H1 (cell line): Measurements from ENCODE around the gene TREM1. TPM values are rescaled to one million over a fixed set of nuclear protein-coding genes. Genes with fewer than 3 reads are reported as not detected.

Experiments used
- CBX8 ChIP-seq: fragments of 300-800, 300-1000 bp; sonication (generic); IDR thresholded peaks from 2 replicates; pipeline ENCODE4 v1.7.1; 2016; ENCODE audit warnings: low read depth, low read length, borderline replicate concordance
- EZH2 ChIP-seq: fragments of 200-600 bp; sonication (generic); IDR thresholded peaks from 2 replicates; pipeline ENCODE4 v1.7.1; 2012; ENCODE audit warnings: low read depth, mild to moderate bottlenecking, moderate library complexity, low read length, inconsistent platforms; ENCODE audit not compliant: severe bottlenecking
- GABPA ChIP-seq: IDR thresholded peaks from 2 replicates; pipeline ENCODE4 v1.6.1; 2011; ENCODE audit warnings: mild to moderate bottlenecking, low read length, moderate library complexity, borderline replicate concordance; ENCODE audit not compliant: insufficient read depth
- SAP30 ChIP-seq: fragments of 300-600 bp; sonication (generic); IDR thresholded peaks from 2 replicates; pipeline ENCODE4 v1.7.1; 2012; ENCODE audit warnings: low read length, moderate library complexity, mild to moderate bottlenecking, inconsistent platforms; ENCODE audit not compliant: insufficient read depth, insufficient replicate concordance
- TCF12 ChIP-seq: IDR thresholded peaks from 2 replicates; pipeline ENCODE4 v1.6.1; 2011; ENCODE audit warnings: low read depth, mild to moderate bottlenecking, low read length
- polyA plus RNA-seq, 7 experiments: library from polyadenylated mRNA; depleted of rRNA in 3 of 7; stranded (reverse) in 5 of 7; unstranded in 2 of 7; fragments of >200 nt in 5 of 7; fragments of 200-250 nt in 2 of 7; gene quantifications; 1 replicate in 5 of 7; 2 replicates in 1 of 7; 4 replicates in 1 of 7; pipeline versions ENCODE4 v1.2.1 to v1.2.3, GENCODE V29; 2011 to 2013; ENCODE audit warnings: missing spikeins in 2 of 7, mixed read lengths in 2 of 7
- total RNA-seq: library from RNA; stranded (reverse); fragmentation: NEBNext Ultra II Directional; extraction: Animal tissue kit (Norgen Biotek cat#: 25700); gene quantifications from 2 replicates; pipeline ENCODE4 v1.2.1, GENCODE V29; 2021
- TF ChIP-seq, protein P1 (sequence below): fragments of 300-600 bp; sonication (generic); IDR thresholded peaks from 2 replicates; pipeline ENCODE4 v1.7.1; 2012; ENCODE audit warnings: low read length, moderate library complexity, mild to moderate bottlenecking, inconsistent platforms; ENCODE audit not compliant: insufficient replicate concordance
- TF ChIP-seq, protein P2 (sequence below), 3 experiments: IDR thresholded peaks; 1 replicate in 2 of 3; 2 replicates in 1 of 3; pipeline versions ENCODE4 v1.5.1 to v1.6.1; 2011; ENCODE audit warnings: low read length in 3 of 3, mild to moderate bottlenecking in 3 of 3, inconsistent platforms in 2 of 3, low read depth in 1 of 3, moderate library complexity in 1 of 3; ENCODE audit not compliant: insufficient read depth in 1 of 3; ENCODE audit errors: control extremely low read depth in 1 of 3

The TREM1 gene
- total and polyA plus RNA-seq, 2 of the 8 experiments (the other 6 are each of a cell fraction or from before 2014, with no cell fraction given) = not detected

DNA sequence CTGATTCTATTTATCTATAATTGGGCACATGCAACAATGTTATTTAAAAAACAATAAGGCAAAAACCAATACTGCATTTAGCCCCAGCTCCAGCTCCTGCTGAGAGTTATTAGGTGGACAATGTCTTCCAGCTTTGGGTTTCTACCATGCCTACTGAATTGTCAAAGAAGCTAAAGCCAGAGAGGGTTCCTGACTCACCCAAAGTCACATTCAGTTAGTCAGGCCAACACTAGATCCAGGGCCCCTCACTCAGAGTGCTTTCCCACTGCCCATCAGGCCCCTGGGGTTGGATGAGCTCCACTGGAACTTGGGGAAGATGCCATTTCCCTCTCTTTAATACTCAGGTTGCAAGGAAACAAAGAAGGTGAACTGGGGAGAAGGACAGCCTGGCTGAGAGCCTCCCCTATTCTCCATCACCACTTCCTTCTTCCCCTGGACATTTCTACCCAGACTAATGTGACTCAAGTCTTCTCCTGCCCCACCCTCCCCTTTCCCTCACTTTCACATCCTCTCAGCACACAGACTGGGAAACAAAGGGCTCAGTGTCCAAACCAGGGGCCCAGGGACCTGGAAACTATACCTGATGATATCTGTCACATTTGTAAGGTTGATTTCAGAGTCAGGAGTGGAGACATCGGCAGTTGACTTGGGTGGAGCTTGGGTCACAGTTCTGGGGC is 6.0 kb downstream of the TREM1 start (continued):
- TF ChIP-seq, protein P1, sequence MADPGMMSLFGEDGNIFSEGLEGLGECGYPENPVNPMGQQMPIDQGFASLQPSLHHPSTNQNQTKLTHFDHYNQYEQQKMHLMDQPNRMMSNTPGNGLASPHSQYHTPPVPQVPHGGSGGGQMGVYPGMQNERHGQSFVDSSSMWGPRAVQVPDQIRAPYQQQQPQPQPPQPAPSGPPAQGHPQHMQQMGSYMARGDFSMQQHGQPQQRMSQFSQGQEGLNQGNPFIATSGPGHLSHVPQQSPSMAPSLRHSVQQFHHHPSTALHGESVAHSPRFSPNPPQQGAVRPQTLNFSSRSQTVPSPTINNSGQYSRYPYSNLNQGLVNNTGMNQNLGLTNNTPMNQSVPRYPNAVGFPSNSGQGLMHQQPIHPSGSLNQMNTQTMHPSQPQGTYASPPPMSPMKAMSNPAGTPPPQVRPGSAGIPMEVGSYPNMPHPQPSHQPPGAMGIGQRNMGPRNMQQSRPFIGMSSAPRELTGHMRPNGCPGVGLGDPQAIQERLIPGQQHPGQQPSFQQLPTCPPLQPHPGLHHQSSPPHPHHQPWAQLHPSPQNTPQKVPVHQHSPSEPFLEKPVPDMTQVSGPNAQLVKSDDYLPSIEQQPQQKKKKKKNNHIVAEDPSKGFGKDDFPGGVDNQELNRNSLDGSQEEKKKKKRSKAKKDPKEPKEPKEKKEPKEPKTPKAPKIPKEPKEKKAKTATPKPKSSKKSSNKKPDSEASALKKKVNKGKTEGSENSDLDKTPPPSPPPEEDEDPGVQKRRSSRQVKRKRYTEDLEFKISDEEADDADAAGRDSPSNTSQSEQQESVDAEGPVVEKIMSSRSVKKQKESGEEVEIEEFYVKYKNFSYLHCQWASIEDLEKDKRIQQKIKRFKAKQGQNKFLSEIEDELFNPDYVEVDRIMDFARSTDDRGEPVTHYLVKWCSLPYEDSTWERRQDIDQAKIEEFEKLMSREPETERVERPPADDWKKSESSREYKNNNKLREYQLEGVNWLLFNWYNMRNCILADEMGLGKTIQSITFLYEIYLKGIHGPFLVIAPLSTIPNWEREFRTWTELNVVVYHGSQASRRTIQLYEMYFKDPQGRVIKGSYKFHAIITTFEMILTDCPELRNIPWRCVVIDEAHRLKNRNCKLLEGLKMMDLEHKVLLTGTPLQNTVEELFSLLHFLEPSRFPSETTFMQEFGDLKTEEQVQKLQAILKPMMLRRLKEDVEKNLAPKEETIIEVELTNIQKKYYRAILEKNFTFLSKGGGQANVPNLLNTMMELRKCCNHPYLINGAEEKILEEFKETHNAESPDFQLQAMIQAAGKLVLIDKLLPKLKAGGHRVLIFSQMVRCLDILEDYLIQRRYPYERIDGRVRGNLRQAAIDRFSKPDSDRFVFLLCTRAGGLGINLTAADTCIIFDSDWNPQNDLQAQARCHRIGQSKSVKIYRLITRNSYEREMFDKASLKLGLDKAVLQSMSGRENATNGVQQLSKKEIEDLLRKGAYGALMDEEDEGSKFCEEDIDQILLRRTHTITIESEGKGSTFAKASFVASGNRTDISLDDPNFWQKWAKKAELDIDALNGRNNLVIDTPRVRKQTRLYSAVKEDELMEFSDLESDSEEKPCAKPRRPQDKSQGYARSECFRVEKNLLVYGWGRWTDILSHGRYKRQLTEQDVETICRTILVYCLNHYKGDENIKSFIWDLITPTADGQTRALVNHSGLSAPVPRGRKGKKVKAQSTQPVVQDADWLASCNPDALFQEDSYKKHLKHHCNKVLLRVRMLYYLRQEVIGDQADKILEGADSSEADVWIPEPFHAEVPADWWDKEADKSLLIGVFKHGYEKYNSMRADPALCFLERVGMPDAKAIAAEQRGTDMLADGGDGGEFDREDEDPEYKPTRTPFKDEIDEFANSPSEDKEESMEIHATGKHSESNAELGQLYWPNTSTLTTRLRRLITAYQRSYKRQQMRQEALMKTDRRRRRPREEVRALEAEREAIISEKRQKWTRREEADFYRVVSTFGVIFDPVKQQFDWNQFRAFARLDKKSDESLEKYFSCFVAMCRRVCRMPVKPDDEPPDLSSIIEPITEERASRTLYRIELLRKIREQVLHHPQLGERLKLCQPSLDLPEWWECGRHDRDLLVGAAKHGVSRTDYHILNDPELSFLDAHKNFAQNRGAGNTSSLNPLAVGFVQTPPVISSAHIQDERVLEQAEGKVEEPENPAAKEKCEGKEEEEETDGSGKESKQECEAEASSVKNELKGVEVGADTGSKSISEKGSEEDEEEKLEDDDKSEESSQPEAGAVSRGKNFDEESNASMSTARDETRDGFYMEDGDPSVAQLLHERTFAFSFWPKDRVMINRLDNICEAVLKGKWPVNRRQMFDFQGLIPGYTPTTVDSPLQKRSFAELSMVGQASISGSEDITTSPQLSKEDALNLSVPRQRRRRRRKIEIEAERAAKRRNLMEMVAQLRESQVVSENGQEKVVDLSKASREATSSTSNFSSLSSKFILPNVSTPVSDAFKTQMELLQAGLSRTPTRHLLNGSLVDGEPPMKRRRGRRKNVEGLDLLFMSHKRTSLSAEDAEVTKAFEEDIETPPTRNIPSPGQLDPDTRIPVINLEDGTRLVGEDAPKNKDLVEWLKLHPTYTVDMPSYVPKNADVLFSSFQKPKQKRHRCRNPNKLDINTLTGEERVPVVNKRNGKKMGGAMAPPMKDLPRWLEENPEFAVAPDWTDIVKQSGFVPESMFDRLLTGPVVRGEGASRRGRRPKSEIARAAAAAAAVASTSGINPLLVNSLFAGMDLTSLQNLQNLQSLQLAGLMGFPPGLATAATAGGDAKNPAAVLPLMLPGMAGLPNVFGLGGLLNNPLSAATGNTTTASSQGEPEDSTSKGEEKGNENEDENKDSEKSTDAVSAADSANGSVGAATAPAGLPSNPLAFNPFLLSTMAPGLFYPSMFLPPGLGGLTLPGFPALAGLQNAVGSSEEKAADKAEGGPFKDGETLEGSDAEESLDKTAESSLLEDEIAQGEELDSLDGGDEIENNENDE = no peak
- TF ChIP-seq CBX8 (no peak), GABPA (no peak), EZH2 (no peak), TCF12 (no peak), SAP30 (no peak)
- TF ChIP-seq, protein P2, sequence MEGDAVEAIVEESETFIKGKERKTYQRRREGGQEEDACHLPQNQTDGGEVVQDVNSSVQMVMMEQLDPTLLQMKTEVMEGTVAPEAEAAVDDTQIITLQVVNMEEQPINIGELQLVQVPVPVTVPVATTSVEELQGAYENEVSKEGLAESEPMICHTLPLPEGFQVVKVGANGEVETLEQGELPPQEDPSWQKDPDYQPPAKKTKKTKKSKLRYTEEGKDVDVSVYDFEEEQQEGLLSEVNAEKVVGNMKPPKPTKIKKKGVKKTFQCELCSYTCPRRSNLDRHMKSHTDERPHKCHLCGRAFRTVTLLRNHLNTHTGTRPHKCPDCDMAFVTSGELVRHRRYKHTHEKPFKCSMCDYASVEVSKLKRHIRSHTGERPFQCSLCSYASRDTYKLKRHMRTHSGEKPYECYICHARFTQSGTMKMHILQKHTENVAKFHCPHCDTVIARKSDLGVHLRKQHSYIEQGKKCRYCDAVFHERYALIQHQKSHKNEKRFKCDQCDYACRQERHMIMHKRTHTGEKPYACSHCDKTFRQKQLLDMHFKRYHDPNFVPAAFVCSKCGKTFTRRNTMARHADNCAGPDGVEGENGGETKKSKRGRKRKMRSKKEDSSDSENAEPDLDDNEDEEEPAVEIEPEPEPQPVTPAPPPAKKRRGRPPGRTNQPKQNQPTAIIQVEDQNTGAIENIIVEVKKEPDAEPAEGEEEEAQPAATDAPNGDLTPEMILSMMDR (IDR thresholded peaks at IDR 0.05; ENCODE audit: control extremely low read depth in 1 of 3, insufficient read depth in 1 of 3, low read depth in 1 of 3, low read length in 3 of 3) = no peak
